WI38 (cell line): ENCODE data around the gene DNAJC11.

ENCODE experiments used
- H3K4me3 ChIP-seq: 2 replicates; pipeline ENCODE4 v1.5.1; 2011; ENCODE audit warnings: low read depth, mild to moderate bottlenecking, control low read depth, low read length
- TF ChIP-seq, protein P1 (sequence below): IDR thresholded peaks from 2 replicates; pipeline ENCODE4 v1.5.1; 2012; ENCODE audit warnings: low read depth, mild to moderate bottlenecking, control low read depth, low read length

DNAJC11 gene

GRCh38 chr1:6685381-6685780, 16.2 kb downstream of the DNAJC11 start:
- TF ChIP-seq, protein P1, sequence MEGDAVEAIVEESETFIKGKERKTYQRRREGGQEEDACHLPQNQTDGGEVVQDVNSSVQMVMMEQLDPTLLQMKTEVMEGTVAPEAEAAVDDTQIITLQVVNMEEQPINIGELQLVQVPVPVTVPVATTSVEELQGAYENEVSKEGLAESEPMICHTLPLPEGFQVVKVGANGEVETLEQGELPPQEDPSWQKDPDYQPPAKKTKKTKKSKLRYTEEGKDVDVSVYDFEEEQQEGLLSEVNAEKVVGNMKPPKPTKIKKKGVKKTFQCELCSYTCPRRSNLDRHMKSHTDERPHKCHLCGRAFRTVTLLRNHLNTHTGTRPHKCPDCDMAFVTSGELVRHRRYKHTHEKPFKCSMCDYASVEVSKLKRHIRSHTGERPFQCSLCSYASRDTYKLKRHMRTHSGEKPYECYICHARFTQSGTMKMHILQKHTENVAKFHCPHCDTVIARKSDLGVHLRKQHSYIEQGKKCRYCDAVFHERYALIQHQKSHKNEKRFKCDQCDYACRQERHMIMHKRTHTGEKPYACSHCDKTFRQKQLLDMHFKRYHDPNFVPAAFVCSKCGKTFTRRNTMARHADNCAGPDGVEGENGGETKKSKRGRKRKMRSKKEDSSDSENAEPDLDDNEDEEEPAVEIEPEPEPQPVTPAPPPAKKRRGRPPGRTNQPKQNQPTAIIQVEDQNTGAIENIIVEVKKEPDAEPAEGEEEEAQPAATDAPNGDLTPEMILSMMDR, result no peak
- no peak overlapping the region for H3K4me3 ChIP-seq

DNA sequence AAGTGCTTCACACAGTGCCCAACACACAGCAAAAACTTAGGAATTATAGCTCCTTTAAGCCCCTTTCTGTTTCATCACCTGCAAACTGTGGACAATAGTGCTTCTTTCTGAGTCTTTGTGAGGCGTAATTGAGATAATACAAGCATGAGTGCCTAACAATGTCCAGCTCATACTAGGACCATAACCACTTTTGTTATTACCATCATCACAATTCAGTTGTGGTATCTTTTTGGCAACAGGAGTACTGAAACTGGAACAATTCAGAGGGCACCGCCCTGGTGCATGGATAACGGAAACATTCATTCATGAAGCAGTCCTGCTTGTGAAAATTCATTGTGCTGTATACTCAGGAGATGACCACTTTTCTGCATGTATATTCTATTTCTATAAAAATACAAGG, 18.2 kb downstream of the DNAJC11 start:
- TF ChIP-seq, protein P1, result no peak

GRCh38 chr1:6675941-6676340, 25.7 kb downstream of the DNAJC11 start:
- no peak overlapping the region for H3K4me3 ChIP-seq
- TF ChIP-seq, protein P1, result no peak

More for the DNA sequence above, 18.2 kb downstream of the DNAJC11 start:
- H3K4me3 ChIP-seq, result no peak overlapping the region

- no peak overlapping the region for H3K4me3 ChIP-seq
- TF ChIP-seq, protein P1, result no peak
These were observed 26.8 kb downstream of the DNAJC11 start for GRCh38 chr1:6674771-6675170.

GRCh38 chr1:6673816-6674398, 27.7 kb downstream of the DNAJC11 start:
- TF ChIP-seq, protein P1, result no peak
- H3K4me3 ChIP-seq, result no peak overlapping the region

- TF ChIP-seq, protein P1, result no peak
- H3K4me3 ChIP-seq, result no peak overlapping the region
These were observed 29.1 kb downstream of the DNAJC11 start for GRCh38 chr1:6672558-6672957.

DNA sequence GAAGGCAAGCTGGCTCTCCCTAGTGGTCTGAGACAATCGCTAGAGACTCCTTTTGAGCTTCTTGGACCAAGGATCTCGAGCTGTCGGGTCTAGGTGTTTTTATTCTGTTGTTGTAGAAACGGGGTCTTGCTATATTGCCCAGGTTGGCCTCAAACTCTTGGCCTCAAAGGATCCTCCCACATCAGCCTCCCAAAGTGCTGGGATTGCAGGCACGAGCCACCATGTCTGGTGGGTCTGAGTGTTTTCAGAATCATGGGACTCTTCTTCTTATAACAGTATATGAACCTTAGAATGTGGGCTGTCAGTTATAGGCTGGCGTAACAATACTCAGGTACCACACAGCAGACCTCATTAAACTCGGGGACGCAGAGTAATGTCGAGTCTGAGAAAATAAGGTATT, 33.1 kb downstream of the DNAJC11 start:
- no peak overlapping the region for H3K4me3 ChIP-seq
- TF ChIP-seq, protein P1, result no peak
